ENCODE results near the gene PKNOX2.

The PKNOX2 gene

GRCh38 chr11:125364121-125364826 lies 199.7 kb downstream of the PKNOX2 start:
- DNase-seq (ENCODE audit: low read depth), result no peak

- no peak for DNase-seq (ENCODE audit: low read depth)
Measured at GRCh38 chr11:125365196-125365931, 200.8 kb downstream of the PKNOX2 start.

- no peak for DNase-seq (ENCODE audit: low read depth)
Measured at GRCh38 chr11:125367710-125368109, 203.2 kb downstream of the PKNOX2 start.

- DNase-seq (ENCODE audit: low read depth), result no peak
Measured at GRCh38 chr11:125368757-125369156, 204.2 kb downstream of the PKNOX2 start.

GRCh38 chr11:125369808-125370207 lies 205.3 kb downstream of the PKNOX2 start:
- DNase-seq (ENCODE audit: low read depth), result no peak

GRCh38 chr11:125370561-125371389 lies 206.2 kb downstream of the PKNOX2 start:
- DNase-seq (ENCODE audit: low read depth), result no peak

- DNase-seq (ENCODE audit: low read depth), result no peak
Measured at GRCh38 chr11:125371431-125371935, 206.9 kb downstream of the PKNOX2 start.

GRCh38 chr11:125372088-125372487 lies 207.5 kb downstream of the PKNOX2 start:
- DNase-seq (ENCODE audit: low read depth), result no peak

- no peak for DNase-seq (ENCODE audit: low read depth)
Measured at GRCh38 chr11:125372911-125373310, 208.4 kb downstream of the PKNOX2 start.

- DNase-seq (ENCODE audit: low read depth), result no peak
Measured at GRCh38 chr11:125373426-125374391, 209.2 kb downstream of the PKNOX2 start.

GRCh38 chr11:125374398-125374797 lies 209.8 kb downstream of the PKNOX2 start:
- DNase-seq (ENCODE audit: low read depth), result no peak

- DNase-seq (ENCODE audit: low read depth), result no peak
Measured at GRCh38 chr11:125375146-125375545, 210.6 kb downstream of the PKNOX2 start.

- DNase-seq (ENCODE audit: low read depth), result no peak
Measured at GRCh38 chr11:125376117-125376516, 211.6 kb downstream of the PKNOX2 start.

- DNase-seq (ENCODE audit: low read depth), result no peak
Measured at GRCh38 chr11:125376856-125377255, 212.3 kb downstream of the PKNOX2 start.

- no peak for DNase-seq (ENCODE audit: low read depth)
Measured at GRCh38 chr11:125378083-125378482, 213.5 kb downstream of the PKNOX2 start.

- no peak for DNase-seq (ENCODE audit: low read depth)
Measured at GRCh38 chr11:125378571-125378970, 214.0 kb downstream of the PKNOX2 start.

GRCh38 chr11:125379565-125379964 lies 215.0 kb downstream of the PKNOX2 start:
- DNase-seq (ENCODE audit: low read depth), result no peak

GRCh38 chr11:125379981-125380380 lies 215.4 kb downstream of the PKNOX2 start:
- DNase-seq (ENCODE audit: low read depth), result no peak

- no peak for DNase-seq (ENCODE audit: low read depth)
Measured at GRCh38 chr11:125380756-125381445, 216.3 kb downstream of the PKNOX2 start.

- no peak for DNase-seq (ENCODE audit: low read depth)
Measured at GRCh38 chr11:125381499-125382044, 217.0 kb downstream of the PKNOX2 start.

Measured in fibroblast of gingiva (primary cell).